HG03039 (cell line): ENCODE measurements around the gene E2F8.
A peak's percentile ranks its signal among the peaks of the same experiment; 100 is the strongest.

Experiments used
- ATAC-seq: cut with Tn5 transposase; IDR thresholded peaks from one replicate; pipeline ENCODE4 v1.9.1; 2021; ENCODE audit warnings: mild to moderate bottlenecking, moderate library complexity; ENCODE audit not compliant: unreplicated experiment

The E2F8 gene

GRCh38 chr11:19252394-19253152 lies 11.8 kb upstream of the E2F8 start:
- ATAC-seq, result no peak

GRCh38 chr11:19251577-19251976 lies 10.8 kb upstream of the E2F8 start:
- no peak for ATAC-seq

DNA sequence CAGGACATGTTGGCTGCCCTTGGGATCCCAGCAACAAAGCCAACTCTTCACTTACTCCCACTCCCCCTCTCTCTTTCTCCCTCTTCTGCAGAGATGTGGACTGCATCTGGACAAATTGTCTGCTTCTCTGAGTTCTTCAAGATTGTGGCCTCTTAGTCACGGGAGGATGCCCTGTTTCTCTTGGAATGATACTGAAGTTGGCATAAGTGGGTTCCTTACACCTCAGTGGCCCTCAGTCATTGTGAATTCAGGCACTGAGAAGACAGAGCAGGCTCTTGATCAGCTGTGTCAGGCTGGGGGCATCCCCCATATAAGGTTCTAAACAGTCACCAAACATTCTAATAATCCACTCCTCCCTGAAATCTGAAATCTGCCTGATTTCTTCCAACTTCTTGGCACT lies 6.1 kb upstream of the E2F8 start:
- no peak for ATAC-seq

GRCh38 chr11:19245351-19245750 lies 4.6 kb upstream of the E2F8 start:
- ATAC-seq, result no peak

DNA sequence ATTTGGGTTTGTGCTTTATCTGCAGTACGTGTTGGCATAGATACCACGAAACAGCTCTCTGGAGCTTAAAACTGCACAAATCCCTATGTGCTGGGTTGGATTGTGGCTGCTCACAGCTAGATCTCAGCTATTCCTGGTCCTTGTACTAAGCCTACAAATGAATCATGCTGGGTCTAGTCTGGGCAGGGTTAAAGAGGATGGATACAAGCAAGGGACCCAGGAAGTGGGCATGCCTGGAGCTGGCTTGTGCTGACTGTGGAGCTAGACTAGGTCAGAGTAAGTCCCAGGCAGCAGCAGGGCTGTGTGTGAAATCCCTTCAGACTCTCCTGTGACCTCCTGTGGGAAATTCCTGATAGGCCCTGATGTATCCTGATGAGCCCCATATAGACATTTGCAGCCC lies 3.9 kb upstream of the E2F8 start:
- no peak for ATAC-seq

DNA sequence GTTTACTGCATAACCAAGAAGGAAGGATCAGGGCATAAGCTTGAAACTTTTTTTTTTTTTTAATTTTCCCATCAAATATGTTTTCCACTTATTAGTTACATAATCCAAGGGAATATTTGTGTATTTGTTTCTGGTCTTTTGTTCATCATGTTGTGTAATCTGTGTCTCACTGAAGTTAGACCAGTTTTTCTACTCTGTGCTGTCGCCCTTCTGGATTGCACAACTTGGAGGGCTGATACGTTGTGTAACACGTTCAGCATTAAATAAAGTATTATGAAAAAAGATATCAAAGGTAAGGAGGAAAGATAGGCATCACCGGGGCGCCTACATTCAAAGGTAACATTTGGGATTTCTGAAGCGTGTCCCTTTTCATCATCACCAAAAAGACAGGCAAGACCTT lies 3.3 kb upstream of the E2F8 start:
- no peak for ATAC-seq

DNA sequence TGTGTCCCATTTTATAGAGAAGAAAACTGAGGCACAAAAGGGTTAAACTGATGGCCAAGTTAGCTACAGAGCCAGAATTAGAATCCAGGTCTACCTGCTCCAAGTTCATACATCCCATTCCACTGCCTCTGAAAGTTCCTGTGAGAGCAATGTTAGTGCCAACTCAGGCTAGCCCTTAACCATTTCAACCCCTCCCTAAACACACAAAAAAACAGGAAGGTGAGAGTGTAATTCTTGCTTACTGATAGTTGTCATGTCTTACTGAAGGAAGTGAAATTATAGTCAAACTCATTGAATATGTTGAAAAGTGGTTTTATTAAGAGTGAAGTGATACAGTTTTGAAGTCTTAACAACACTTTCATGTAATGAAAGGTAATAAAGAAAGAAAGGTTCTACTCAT lies 2.9 kb upstream of the E2F8 start:
- no peak for ATAC-seq

- ATAC-seq, result no peak
These were observed 2.4 kb upstream of the E2F8 start for GRCh38 chr11:19243143-19243542.

DNA sequence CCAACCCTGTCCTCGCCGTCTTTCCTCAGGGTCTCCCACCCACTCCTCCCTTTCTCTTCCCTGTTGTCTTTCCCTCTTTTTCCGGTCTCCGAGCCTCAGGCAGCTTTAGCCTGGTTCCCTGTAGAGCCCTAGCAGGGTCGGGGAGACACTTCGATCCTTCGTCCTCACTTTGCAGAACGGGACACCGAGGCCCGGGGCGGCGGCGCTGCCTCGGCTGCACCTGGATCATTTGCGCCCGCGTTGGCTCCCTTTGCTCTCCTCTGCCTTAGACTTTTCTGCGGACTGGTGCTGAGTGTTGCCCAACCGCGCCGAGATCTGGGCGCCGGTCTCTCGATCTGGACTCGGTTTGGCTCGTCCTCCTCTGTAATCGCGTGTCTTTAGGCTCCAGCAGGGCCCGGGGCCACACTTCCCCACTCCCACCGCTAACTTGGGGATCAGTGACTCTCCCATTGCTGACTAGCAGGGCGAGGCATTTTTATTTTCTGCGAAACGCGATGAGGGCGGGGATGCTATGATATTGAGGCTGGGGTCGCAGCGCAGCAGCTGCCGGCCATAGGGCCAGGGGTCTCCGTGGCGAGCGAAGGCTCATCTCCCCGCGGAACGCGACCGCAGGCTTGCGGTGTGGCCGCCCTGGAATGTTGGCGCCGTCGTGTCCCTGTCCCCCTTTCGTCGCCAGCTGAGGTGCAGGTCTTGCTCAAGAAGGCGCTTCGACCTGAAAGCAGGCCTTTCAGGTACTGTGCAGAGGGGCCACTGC lies 1.6 kb upstream of the E2F8 start:
- ATAC-seq, result no peak

DNA sequence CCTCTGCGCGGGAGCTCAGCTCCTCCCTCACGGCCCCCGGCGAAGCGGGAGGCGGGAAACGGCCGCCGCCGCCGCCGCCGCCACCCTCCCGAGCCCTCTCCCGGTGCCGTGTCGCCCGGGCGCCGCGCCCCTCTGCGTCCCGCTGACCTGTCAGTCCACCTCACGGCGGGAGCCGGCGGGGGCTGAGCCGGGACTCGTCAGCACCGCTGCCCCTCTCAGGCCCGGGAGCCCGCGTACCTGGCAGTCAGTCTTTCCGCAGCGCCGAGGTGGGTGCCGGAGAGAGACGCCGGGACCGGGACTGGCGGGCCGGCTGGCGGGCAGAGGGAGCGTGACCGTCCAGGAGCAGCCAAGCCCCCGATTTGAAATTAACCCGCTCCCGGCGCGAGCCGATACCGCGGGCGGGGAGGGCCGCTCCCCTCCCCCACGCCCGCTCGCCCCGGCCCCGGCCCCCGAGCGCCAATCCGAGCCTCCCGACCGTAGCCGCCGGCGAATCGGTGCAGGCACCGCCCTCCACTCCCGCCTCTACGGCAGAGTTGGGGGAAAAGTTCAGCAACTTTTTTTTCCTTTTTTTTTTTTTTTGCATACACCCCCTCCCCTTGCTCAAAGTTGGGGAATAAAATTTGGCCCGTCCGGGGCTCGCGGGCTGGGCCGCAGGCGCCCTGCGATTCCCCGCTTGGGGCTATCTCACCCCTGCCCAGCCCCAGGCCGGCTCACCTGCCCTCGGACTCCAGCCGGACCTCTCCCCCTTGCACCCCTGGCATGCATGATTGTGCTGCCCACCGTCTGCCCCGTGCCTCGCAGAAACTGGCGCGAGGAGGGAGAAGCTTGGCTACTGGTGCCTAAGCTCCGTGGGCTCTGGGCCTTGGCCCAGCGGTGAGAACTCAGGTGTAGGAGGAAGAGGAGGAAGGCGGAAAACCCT lies 774 bp upstream of the E2F8 start:
- ATAC-seq, result peak; percentile 25

DNA sequence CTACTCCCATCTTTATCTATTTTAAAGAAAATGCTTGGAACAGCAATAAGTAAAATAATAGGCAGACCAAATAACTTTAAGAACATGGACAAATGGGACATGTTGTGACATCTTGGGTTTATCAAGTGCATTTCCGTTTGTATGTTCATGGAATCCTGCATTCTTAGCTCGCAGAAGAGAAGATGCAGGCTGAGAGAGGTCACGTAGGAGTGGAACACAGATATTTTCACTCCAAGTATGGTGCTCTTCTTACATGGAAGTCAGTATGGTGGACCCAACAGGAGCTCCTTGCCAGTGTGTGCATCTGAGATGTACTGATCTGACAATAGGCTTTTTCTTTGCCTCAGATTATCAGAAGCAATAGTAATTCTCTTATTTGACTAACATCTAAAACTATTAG lies 1.7 kb downstream of the E2F8 start:
- ATAC-seq, result no peak

DNA sequence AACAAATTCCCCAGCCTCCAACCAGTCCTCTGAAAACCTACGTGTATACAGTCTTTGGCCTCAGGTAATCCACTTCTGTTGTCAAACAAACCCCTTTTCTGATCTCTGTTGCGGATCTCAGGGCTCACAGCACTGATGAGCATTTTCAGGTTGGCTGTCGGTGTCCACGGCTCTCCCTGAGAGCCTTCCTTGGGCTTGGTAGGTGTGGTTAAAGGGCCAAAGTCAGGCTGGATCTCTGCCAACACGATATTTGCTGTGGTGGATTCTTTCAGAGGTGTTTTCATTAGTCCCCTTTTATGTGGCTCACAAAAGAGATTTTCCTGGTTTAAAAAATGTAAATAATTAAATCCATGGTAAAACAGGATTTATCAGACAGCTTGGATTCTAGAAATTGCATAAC lies 2.9 kb downstream of the E2F8 start:
- ATAC-seq, result no peak

- no peak for ATAC-seq
These were observed 3.4 kb downstream of the E2F8 start for GRCh38 chr11:19237381-19237780.

DNA sequence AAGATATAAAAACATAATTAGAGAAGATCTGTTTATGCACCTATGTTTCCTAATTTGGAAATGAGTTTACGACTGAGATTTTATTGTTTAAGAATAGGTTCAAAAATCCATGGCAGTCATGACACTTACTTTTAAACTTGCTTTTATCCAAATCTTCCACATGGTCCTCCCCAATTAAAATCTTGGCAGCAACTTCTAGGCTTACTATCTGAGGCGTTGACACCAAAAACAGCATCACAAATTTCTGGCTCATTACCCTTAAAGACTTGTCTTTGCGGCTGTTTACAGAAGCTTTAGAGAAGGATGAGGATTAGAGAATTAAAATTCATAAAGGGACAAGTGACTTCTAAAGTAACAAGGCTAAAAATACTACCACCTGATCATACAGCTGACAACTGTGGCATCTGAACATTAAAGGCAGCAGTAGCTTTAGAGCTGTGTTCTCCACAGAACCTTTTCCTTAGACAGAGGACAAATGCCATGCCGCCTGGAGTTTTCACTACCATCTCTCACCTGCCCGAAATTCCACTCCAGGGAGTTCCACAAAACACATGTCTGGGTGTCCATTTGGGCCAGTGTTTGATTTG lies 6.4 kb downstream of the E2F8 start:
- ATAC-seq, result no peak

- no peak for ATAC-seq
These were observed 7.7 kb downstream of the E2F8 start for GRCh38 chr11:19232910-19233503.

DNA sequence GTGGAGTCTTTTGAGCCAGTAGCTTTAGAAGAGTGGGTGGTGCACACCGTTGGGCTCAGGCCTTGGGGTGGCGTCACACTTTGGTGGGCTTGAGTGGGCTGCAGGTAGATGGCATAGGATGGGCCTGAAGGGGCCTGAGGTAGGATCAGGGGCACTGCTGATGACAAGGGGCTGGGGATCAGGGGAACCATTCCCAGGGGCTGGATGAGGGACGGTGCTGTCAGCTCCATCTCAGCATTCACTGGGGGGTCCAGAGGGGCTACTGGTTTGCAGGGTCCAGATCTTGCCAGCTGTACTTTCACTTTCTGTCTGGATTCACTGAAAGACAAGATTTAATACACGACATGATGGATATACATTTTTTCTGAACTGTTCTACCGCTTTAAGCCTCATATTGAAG lies 11.1 kb downstream of the E2F8 start:
- ATAC-seq, result no peak

- ATAC-seq, result no peak
These were observed 11.8 kb downstream of the E2F8 start for GRCh38 chr11:19228968-19229367.

DNA sequence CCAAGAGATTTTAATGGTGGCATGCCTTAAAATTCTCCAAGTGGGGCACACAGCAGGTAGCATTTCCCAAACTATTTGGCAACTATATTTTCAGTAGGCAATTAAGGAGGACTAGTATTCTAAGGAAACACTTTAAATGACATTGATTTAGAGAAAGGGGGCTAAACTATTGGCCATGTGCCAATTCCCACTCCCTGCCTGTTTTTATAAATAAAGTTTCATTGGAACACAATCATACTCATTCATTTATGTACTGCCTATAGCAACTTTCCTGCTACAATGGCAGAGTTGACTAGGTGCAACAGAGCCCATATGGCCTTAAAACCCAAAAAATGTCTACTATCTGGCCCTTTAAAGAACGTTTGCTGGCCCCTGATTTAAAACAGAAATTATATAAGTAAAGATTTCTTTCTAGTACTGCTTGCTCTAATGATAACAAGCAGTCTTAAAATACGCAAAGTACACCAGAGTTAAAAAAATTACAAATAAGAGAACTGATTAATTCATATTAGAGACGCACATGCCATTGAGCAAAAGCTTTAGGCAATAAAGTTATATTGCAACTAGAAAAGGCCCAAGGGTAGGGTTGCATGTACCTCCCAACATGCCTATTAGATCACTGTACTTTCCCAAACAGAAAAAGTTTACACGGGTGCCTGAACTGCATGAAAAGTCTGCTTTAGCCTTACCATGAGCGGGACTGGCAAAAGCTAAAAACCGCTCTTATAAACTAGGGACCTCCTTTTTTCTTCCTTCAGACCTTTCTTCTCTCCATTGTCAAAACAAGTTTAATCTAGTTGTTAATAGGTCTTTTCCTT lies 14.2 kb downstream of the E2F8 start:
- no peak for ATAC-seq

DNA sequence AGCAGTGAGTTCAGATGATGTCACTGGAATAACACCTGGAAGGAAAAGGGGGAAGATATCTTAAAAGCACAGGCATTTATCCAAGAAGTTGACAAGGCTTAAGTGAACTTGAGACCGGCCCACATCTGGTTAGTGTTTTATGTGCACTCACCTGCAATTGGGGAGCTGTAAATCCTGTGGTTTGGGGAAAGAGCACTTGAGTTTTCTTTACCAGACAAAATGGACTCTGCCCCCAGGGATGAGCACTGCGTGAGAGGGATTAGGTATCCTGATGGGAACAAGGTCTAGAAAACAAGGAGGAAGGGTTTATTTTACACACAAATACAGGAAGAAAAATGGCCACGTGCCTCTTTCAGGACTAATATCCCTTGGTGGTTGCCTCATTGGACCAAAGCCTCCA lies 15.2 kb downstream of the E2F8 start:
- ATAC-seq, result no peak

DNA sequence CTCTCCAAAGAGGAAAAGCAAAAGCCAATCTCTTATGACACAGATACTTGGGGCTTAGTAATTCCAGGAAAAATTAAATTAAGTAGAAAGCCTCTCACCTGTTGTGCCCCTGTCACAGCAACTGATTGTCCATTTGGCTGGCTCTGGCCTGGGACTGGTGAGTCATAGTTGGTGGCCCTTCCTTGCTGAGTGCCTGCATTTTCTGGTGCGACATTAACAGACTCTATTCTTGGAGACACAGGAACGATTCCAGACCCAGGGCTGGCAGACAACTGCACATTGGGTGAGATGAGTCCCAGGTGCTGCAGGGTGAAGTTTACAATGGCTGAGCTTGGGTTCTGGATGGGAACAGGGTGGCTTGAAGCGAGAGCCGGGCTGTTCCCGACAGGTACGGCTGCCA lies 15.6 kb downstream of the E2F8 start:
- no peak for ATAC-seq
